Measurements from ENCODE around the gene EXOG.

EXOG gene

DNA sequence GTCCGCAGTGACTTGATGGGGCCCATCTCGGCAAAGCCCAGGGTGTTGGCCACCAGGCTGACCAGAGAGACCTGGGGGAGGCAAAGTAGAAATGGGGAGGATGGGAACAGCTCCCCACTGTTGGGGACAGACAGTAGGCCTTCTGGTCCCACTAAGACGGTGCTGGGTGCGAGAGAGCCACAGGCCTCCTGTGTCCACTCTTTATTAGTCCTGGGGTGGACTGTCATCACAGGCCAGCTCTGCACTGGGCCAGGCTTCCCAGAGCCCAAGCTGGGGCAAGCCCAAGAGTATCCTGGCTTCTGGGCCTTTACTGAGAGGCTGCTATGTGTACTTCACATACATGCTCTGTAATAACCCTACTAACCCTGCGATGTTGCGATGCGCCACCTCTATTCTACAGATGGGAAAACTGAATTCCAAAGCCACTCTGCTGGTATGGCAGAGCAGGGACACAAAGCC lies 66.4 kb downstream of the EXOG start:
- TF ChIP-seq, protein P1, sequence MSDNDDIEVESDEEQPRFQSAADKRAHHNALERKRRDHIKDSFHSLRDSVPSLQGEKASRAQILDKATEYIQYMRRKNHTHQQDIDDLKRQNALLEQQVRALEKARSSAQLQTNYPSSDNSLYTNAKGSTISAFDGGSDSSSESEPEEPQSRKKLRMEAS (IDR thresholded peaks at IDR 0.05; ENCODE audit: low read depth, low read length) = no peak
- TF ChIP-seq, protein P2, sequence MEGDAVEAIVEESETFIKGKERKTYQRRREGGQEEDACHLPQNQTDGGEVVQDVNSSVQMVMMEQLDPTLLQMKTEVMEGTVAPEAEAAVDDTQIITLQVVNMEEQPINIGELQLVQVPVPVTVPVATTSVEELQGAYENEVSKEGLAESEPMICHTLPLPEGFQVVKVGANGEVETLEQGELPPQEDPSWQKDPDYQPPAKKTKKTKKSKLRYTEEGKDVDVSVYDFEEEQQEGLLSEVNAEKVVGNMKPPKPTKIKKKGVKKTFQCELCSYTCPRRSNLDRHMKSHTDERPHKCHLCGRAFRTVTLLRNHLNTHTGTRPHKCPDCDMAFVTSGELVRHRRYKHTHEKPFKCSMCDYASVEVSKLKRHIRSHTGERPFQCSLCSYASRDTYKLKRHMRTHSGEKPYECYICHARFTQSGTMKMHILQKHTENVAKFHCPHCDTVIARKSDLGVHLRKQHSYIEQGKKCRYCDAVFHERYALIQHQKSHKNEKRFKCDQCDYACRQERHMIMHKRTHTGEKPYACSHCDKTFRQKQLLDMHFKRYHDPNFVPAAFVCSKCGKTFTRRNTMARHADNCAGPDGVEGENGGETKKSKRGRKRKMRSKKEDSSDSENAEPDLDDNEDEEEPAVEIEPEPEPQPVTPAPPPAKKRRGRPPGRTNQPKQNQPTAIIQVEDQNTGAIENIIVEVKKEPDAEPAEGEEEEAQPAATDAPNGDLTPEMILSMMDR (IDR thresholded peaks at IDR 0.05; ENCODE audit: low read depth, low read length) = no peak
- no peak for TF ChIP-seq POLR2A (IDR thresholded peaks at IDR 0.05; ENCODE audit: extremely low read depth, insufficient read length)
- no peak for TF ChIP-seq MYC (IDR thresholded peaks at IDR 0.05; ENCODE audit: low read depth, low read length)
- no peak overlapping the region for H3K4me3 ChIP-seq (ENCODE audit: low read depth, low read length)
- no peak for DNase-seq (ENCODE audit: low read depth)

DNA sequence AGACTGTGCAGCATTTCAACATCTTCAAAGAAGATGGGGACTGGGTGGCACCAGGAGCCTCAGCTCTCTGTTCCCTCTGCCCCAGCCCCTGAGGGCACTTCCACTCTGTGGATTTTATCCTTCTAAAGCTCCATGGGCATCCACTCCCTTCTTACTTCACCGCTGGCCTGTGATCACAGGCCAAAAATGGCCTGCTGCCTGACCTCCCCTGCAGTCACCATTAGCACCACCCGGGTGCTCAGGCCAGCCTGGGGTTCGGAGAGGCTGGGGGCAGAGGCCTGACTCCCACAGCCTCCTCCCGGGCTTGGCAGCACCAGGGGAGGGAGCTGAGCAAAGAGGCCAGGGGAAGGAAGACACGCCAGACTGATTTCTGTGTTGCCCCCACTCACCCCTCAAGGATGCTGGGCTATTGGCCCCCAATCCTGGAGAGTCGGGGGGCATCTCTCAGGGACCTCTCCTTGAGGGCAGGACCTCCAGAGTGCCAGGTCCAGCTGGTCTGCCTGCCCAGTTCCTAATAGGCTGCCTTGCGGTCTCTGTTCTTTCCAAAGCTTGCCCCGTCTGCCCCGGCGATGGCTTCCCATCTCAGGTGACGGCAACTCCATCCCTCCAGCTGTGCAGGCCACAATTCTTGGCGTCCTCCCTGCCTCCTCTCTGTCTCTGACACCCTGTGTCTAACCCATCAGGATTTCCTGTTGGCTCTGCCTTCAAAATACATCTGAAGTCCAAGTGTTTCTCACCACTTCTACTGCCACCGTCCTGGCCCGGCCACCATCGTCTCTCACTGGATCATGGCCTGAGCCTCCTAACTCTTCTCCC lies 67.1 kb downstream of the EXOG start:
- TF ChIP-seq MYC (IDR thresholded peaks at IDR 0.05; ENCODE audit: low read depth, low read length) = no peak
- TF ChIP-seq, protein P2 (IDR thresholded peaks at IDR 0.05; ENCODE audit: low read depth, low read length) = no peak
- TF ChIP-seq, protein P1 (IDR thresholded peaks at IDR 0.05; ENCODE audit: low read depth, low read length) = no peak
- TF ChIP-seq POLR2A (IDR thresholded peaks at IDR 0.05; ENCODE audit: extremely low read depth, insufficient read length) = no peak
- H3K4me3 ChIP-seq (ENCODE audit: low read depth, low read length) = no peak overlapping the region

DNA sequence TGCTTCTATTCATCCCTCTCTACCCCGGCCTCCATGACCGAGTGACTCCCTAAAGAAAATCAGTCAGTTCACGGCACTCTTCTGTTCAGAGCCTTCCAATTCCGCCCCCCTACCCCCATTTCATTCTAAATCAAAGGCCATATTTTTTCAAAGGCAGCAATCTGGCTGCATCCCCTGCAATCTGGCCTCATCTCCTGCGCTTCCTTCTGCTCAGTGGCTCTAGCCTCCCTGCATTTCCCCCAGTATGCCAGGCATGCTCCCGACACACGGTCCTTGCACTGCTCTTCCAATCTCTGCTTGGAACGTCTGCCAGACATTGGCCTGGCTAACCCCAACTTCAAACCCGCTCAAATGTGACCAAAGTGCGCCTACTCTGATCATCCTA lies 67.7 kb downstream of the EXOG start:
- TF ChIP-seq, protein P2 (IDR thresholded peaks at IDR 0.05; ENCODE audit: low read depth, low read length) = no peak
- TF ChIP-seq, protein P1 (IDR thresholded peaks at IDR 0.05; ENCODE audit: low read depth, low read length) = no peak
- TF ChIP-seq MYC (IDR thresholded peaks at IDR 0.05; ENCODE audit: low read depth, low read length) = no peak
- TF ChIP-seq POLR2A (IDR thresholded peaks at IDR 0.05; ENCODE audit: extremely low read depth, insufficient read length) = no peak
- H3K4me3 ChIP-seq (ENCODE audit: low read depth, low read length) = no peak overlapping the region
- DNase-seq (ENCODE audit: low read depth) = no peak

More for the DNA sequence above, 67.1 kb downstream of the EXOG start:
- no peak for DNase-seq (ENCODE audit: low read depth)

DNA sequence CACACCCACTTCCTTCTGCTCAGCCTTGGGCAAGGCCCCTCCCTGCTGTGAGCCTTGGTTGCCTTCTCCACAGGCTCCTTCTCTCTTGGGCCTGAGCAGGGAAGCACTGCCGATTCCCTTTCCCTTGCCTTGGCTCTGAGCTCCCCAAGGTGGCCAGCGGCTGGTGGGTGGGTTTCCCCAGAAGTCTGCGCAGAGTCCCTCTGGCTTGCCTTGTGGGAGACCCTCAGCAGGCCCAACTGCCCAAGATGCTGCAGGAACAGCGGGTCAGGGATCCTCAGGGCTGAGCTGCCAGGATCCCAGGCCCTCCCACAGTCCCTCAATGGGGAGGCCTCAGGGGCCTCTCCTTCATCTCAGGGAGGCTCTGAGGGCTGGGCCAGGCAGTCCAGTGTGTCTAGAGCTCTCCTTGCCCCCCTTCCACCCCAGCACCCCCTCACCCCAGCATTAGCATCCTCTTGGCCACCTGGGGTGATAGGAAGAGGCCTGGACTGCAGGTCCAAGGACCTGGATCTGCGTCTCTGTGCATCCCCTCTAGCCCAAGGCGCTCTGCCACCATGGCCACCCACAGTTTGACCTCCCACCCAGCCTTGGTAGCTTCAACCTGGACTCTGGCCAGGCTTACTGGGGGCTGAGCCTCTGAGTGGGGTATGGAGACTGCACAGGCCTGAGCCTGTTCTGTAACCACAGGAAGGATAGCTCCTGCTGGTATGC lies 68.6 kb downstream of the EXOG start:
- no peak for DNase-seq (ENCODE audit: low read depth)
- no peak for TF ChIP-seq POLR2A (IDR thresholded peaks at IDR 0.05; ENCODE audit: extremely low read depth, insufficient read length)
- TF ChIP-seq MYC (IDR thresholded peaks at IDR 0.05; ENCODE audit: low read depth, low read length) = no peak
- TF ChIP-seq, protein P2 (IDR thresholded peaks at IDR 0.05; ENCODE audit: low read depth, low read length) = no peak
- TF ChIP-seq, protein P1 (IDR thresholded peaks at IDR 0.05; ENCODE audit: low read depth, low read length) = no peak
- H3K4me3 ChIP-seq (ENCODE audit: low read depth, low read length) = no peak overlapping the region

DNA sequence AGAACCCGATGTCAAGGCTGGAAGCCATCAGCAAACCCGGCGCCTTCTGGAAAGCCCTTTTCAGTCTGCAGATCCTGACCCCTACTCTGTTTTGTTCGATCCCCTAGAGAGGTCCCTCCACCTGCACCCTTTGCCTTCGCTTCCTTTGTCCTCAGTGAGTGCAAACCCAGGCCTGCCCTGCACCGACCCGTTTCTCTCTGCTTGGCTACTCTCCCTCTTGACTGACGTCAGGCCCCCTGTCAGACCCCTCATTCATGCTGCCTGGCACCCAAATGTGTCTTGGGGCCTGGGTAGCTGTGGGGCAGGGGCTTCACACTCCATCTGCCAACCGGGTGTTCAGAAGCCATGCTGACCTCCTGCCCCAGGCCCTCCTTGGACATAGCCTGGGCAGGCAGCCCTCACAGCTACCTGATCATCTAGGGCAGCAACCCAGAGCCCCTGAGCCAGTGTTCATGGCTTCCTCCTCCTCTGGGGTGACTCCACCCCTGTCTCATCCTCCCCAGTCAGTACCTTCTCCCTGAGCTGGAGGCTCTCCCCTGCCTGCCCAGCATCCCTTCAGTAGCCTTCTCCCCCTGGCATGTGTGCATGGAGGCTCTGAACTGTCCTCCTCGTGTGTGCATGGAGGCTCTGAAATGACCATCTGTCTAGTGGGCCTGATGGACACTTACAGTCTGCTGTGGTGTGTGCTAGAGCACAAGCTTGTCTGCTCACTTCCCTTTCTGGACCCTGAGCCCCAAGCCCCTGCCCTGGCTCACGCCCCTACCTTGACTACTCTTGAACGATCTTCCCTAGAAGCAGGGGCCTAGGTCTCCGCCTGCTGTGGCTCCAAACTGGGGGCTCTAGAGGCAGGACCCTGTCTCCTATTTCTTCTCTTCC lies 69.4 kb downstream of the EXOG start:
- no peak overlapping the region for H3K4me3 ChIP-seq (ENCODE audit: low read depth, low read length)
- no peak for DNase-seq (ENCODE audit: low read depth)
- TF ChIP-seq MYC (IDR thresholded peaks at IDR 0.05; ENCODE audit: low read depth, low read length) = no peak
- TF ChIP-seq, protein P2 (IDR thresholded peaks at IDR 0.05; ENCODE audit: low read depth, low read length) = no peak
